Measurements from ENCODE around the gene HRCT1.

Gene HRCT1

GRCh38 chr9:35904338-35904737, 1.7 kb upstream of the HRCT1 start:
- H3K4me3 ChIP-seq (replicated peaks; ENCODE audit: low read depth, low read length) = no peak overlapping the region
- no peak for DNase-seq (ENCODE audit: extremely low read depth, low read depth)
- no peak for TF ChIP-seq CTCF (IDR thresholded peaks at IDR 0.05; ENCODE audit: low read depth, low read length, missing control alignments)

- no peak for DNase-seq (ENCODE audit: extremely low read depth, low read depth)
- no peak overlapping the region for H3K4me3 ChIP-seq (replicated peaks; ENCODE audit: low read depth, low read length)
- no peak for TF ChIP-seq CTCF (IDR thresholded peaks at IDR 0.05; ENCODE audit: low read depth, low read length, missing control alignments)
Observed at GRCh38 chr9:35905051-35905781, 786 bp upstream of the HRCT1 start.

GRCh38 chr9:35906923-35907699, 1.1 kb downstream of the HRCT1 start:
- H3K4me3 ChIP-seq (replicated peaks; ENCODE audit: low read depth, low read length) = no peak overlapping the region
- no peak for TF ChIP-seq CTCF (IDR thresholded peaks at IDR 0.05; ENCODE audit: low read depth, low read length, missing control alignments)
- no peak for DNase-seq (ENCODE audit: extremely low read depth, low read depth)

GRCh38 chr9:35907711-35908503, 1.9 kb downstream of the HRCT1 start:
- TF ChIP-seq CTCF (IDR thresholded peaks at IDR 0.05; ENCODE audit: low read depth, low read length, missing control alignments) = no peak
- peak; percentile 90 for DNase-seq (ENCODE audit: extremely low read depth, low read depth)
- no peak overlapping the region for H3K4me3 ChIP-seq (replicated peaks; ENCODE audit: low read depth, low read length)

- DNase-seq (ENCODE audit: extremely low read depth, low read depth) = peak; percentile 33
- H3K4me3 ChIP-seq (replicated peaks; ENCODE audit: low read depth, low read length) = no peak overlapping the region
- TF ChIP-seq CTCF (IDR thresholded peaks at IDR 0.05; ENCODE audit: low read depth, low read length, missing control alignments) = no peak
Observed at GRCh38 chr9:35908504-35909125, 2.6 kb downstream of the HRCT1 start.

- TF ChIP-seq CTCF (IDR thresholded peaks at IDR 0.05; ENCODE audit: low read depth, low read length, missing control alignments) = no peak
- no peak for DNase-seq (ENCODE audit: extremely low read depth, low read depth)
- no peak within 1 kb of the TSS for H3K4me3 ChIP-seq (replicated peaks; ENCODE audit: low read depth, low read length)
Observed at GRCh38 chr9:35909274-35909673, 3.3 kb downstream of the HRCT1 start, which contains the start of gene SPAAR. Gene SPAAR (plus strand): TSS chr9:35909490. CDS start chr9:35910464, 974 bp downstream.
